HEK293 (cell line): ENCODE data around the gene ZNF618.

Experiments used
- CTCF ChIA-PET: fragments of 350-600 bp; formaldehyde crosslinking; extraction: SDS; loops from one replicate; lab custom pipeline; 2021; ENCODE audit warnings: antibody characterized with exemption; lab: Yijun Ruan, JAX
- POLR2A ChIA-PET: fragments of 300-600 bp; formaldehyde crosslinking; extraction: SDS; loops from one replicate; lab custom pipeline; 2020; ENCODE audit warnings: antibody characterized with exemption, inconsistent platforms; lab: Yijun Ruan, JAX
- H3K27ac ChIP-seq: fragments of 200-500 bp; sonication (Bioruptor generic); 2 replicates; pipeline ENCODE4 v1.5.1; 2014; ENCODE audit warnings: low read depth, low read length, control low read depth, inconsistent platforms; ENCODE audit errors: extremely low read depth
- H3K36me3 ChIP-seq, 2 experiments: fragments of 200-500 bp in 1 of 2; sonication (Bioruptor generic) in 1 of 2; 1 replicate in 1 of 2; 2 replicates in 1 of 2; pipeline ENCODE4 v1.5.1; 2014 to 2017; ENCODE audit warnings: inconsistent platforms in 2 of 2, low read length in 2 of 2; ENCODE audit not compliant: control insufficient read depth in 2 of 2, insufficient read depth in 1 of 2
- H3K4me1 ChIP-seq: fragments of 200-500 bp; sonication (Bioruptor generic); 2 replicates; pipeline ENCODE4 v1.5.1; 2014; ENCODE audit warnings: mild to moderate bottlenecking, low read length, inconsistent platforms; ENCODE audit not compliant: control insufficient read depth, insufficient read depth
- H3K4me3 ChIP-seq: 2 replicates; pipeline ENCODE4 v1.5.1; 2011; ENCODE audit warnings: low read depth, mild to moderate bottlenecking, control low read depth, low read length, moderate library complexity
- H3K9me3 ChIP-seq: fragments of 200-500 bp; sonication (Bioruptor generic); 2 replicates; pipeline ENCODE4 v1.5.1; 2014; ENCODE audit warnings: low read depth, low read length, inconsistent platforms; ENCODE audit not compliant: control insufficient read depth, insufficient read depth
- ATF2 ChIP-seq: fragments of 450-650 bp; formaldehyde crosslinking; IDR thresholded peaks from 2 replicates; pipeline ENCODE4 v1.5.1; 2016; ENCODE audit warnings: missing biosample characterization, missing genetic modification characterization, low read depth
- EGR2 ChIP-seq: fragments of 450-650 bp; formaldehyde crosslinking; IDR thresholded peaks from 2 replicates; pipeline ENCODE4 v1.5.1; 2016; ENCODE audit warnings: low read depth, missing biosample characterization, missing genetic modification characterization
- GLIS1 ChIP-seq: fragments of 450-650 bp; formaldehyde crosslinking; IDR thresholded peaks from 2 replicates; pipeline ENCODE4 v1.5.1; 2016; ENCODE audit warnings: missing biosample characterization, missing genetic modification characterization
- IKZF3 ChIP-seq: fragments of 450-650 bp; IDR thresholded peaks from 2 replicates; pipeline ENCODE4 v1.5.0; 2018; ENCODE audit warnings: missing biosample characterization, mild to moderate bottlenecking, missing genetic modification characterization, moderate library complexity
- PRDM10 ChIP-seq: fragments of 450-650 bp; formaldehyde crosslinking; IDR thresholded peaks from 2 replicates; pipeline ENCODE4 v1.5.1; 2016; ENCODE audit warnings: missing biosample characterization, missing genetic modification characterization
- REPIN1 ChIP-seq: fragments of 450-650 bp; formaldehyde crosslinking; IDR thresholded peaks from 2 replicates; pipeline ENCODE4 v1.5.1; 2017; ENCODE audit warnings: missing biosample characterization, missing genetic modification characterization, low read depth
- ZBTB20 ChIP-seq: fragments of 450-650 bp; formaldehyde crosslinking; IDR thresholded peaks from 2 replicates; pipeline ENCODE4 v1.5.1; 2016; ENCODE audit warnings: missing biosample characterization, missing genetic modification characterization
- ZBTB49 ChIP-seq: fragments of 450-650 bp; formaldehyde crosslinking; IDR thresholded peaks from 2 replicates; pipeline ENCODE4 v1.5.1; 2016; ENCODE audit warnings: missing biosample characterization, missing genetic modification characterization, low read depth
- ZNF184 ChIP-seq: fragments of 450-650 bp; IDR thresholded peaks from 2 replicates; pipeline ENCODE4 v1.5.1; 2018; ENCODE audit warnings: missing biosample characterization, mild to moderate bottlenecking, missing genetic modification characterization
- ZNF221 ChIP-seq: fragments of 450-650 bp; formaldehyde crosslinking; IDR thresholded peaks from 2 replicates; pipeline ENCODE4 v1.5.1; 2017; ENCODE audit warnings: missing biosample characterization, missing genetic modification characterization, borderline replicate concordance
- ZNF280D ChIP-seq: fragments of 450-650 bp; formaldehyde crosslinking; IDR thresholded peaks from 2 replicates; pipeline ENCODE4 v1.5.1; 2016; ENCODE audit warnings: missing biosample characterization, missing genetic modification characterization
- ZNF324 ChIP-seq: fragments of 450-650 bp; formaldehyde crosslinking; IDR thresholded peaks from 2 replicates; pipeline ENCODE4 v1.5.1; 2016; ENCODE audit warnings: missing biosample characterization, missing genetic modification characterization
- ZNF544 ChIP-seq: fragments of 450-650 bp; formaldehyde crosslinking; IDR thresholded peaks from 2 replicates; pipeline ENCODE4 v1.5.0; 2017; ENCODE audit warnings: missing biosample characterization, missing genetic modification characterization
- ZNF555 ChIP-seq: fragments of 450-650 bp; formaldehyde crosslinking; conservative IDR thresholded peaks from 2 replicates; pipeline ENCODE4 v1.5.1; 2017; ENCODE audit warnings: missing biosample characterization, mild to moderate bottlenecking, missing genetic modification characterization, inconsistent platforms
- ZNF670 ChIP-seq: fragments of 450-650 bp; formaldehyde crosslinking; IDR thresholded peaks from 2 replicates; pipeline ENCODE4 v1.5.1; 2016; ENCODE audit warnings: missing biosample characterization, missing genetic modification characterization, low read depth
- ZNF747 ChIP-seq: fragments of 450-650 bp; formaldehyde crosslinking; IDR thresholded peaks from 2 replicates; pipeline ENCODE4 v1.5.1; 2016; ENCODE audit warnings: missing biosample characterization, missing genetic modification characterization
- ZSCAN4 ChIP-seq: fragments of 450-650 bp; formaldehyde crosslinking; IDR thresholded peaks from 2 replicates; pipeline ENCODE4 v1.5.1; 2017; ENCODE audit warnings: missing biosample characterization, missing genetic modification characterization

The ZNF618 gene

GRCh38 chr9:114053246-114054005, 177.3 kb downstream of the ZNF618 start:
- Histone ChIP-seq H3K4me1 (no peaks in the 10 kb centered on the region), H3K9me3 (no peaks in the 10 kb centered on the region), H3K4me3 (no peak overlapping the region), H3K36me3 (peaks cover 0 to 37% of the 10 kb centered on the region in 2 experiments; a peak in 1 of 3 replicates), H3K27ac (no peak overlapping the region)
- ChIA-PET POLR2A (no interaction called here), CTCF (no interaction called here)
- TF ChIP-seq ZNF184 (tag by site-specific recombination), result no peak
- TF ChIP-seq ZBTB20, result no peak
- no peak for TF ChIP-seq ATF2 (tag by site-specific recombination)
- no peak for TF ChIP-seq ZNF555 (tag by site-specific recombination)
- TF ChIP-seq EGR2 (tag by site-specific recombination), result no peak
- TF ChIP-seq PRDM10 (tag by site-specific recombination), result no peak
- TF ChIP-seq ZNF747 (tag by site-specific recombination), result no peak
- no peak for TF ChIP-seq ZNF324
- TF ChIP-seq ZNF544 (tag by site-specific recombination), result no peak
- TF ChIP-seq ZNF670, result no peak
- no peak for TF ChIP-seq ZNF221
- TF ChIP-seq GLIS1 (tag by site-specific recombination), result no peak
- no peak for TF ChIP-seq ZBTB49 (tag by site-specific recombination)
- TF ChIP-seq IKZF3 (tag by site-specific recombination), result no peak
- no peak for TF ChIP-seq ZSCAN4 (tag by site-specific recombination)
- TF ChIP-seq ZNF280D, result no peak
- TF ChIP-seq REPIN1 (tag by site-specific recombination), result no peak
